T-helper 9 cell (primary cell): ENCODE measurements around the gene GXYLT2.
A peak's percentile ranks its signal among the peaks of the same experiment; 100 is the strongest.
"Not testable (repeated sequence)": the region's sequence is repeated elsewhere in the genome, so short reads cannot be mapped to it uniquely, and the experiment has no call there.

Source experiments
- DNase-seq: peaks from one replicate; pipeline ENCODE4 v3.0.0-alpha.2; 2020

GXYLT2 gene

GRCh38 chr3:72977060-72977808 is 89.4 kb downstream of the GXYLT2 start:
- DNase-seq: no peak

GRCh38 chr3:72982609-72983366 is 94.9 kb downstream of the GXYLT2 start:
- DNase-seq: no peak

- DNase-seq: no peak
These were observed 97.7 kb downstream of the GXYLT2 start for GRCh38 chr3:72985576-72985975.

- DNase-seq: no peak
These were observed 103.0 kb downstream of the GXYLT2 start for GRCh38 chr3:72990701-72991395.

- no peak for DNase-seq
These were observed 103.7 kb downstream of the GXYLT2 start for GRCh38 chr3:72991522-72991921.

GRCh38 chr3:72993391-72993790 is 105.5 kb downstream of the GXYLT2 start:
- DNase-seq: no peak

- no peak for DNase-seq
These were observed 107.5 kb downstream of the GXYLT2 start for GRCh38 chr3:72995337-72995736.

- DNase-seq: peak; percentile 4
These were observed 108.3 kb downstream of the GXYLT2 start for GRCh38 chr3:72996121-72996472.

- peak; percentile 86 for DNase-seq
These were observed 108.9 kb downstream of the GXYLT2 start, which contains the start of gene PPP4R2 for GRCh38 chr3:72996473-72997333. TSS of gene PPP4R2 (plus strand) at chr3:72996811. CDS start at chr3:72997038, 227 bp downstream.

GRCh38 chr3:72997421-72997961 is 109.6 kb downstream of the GXYLT2 start:
- DNase-seq: no peak

- DNase-seq: no peak
These were observed 110.6 kb downstream of the GXYLT2 start for GRCh38 chr3:72998466-72998865.

- no peak for DNase-seq
These were observed 112.1 kb downstream of the GXYLT2 start for GRCh38 chr3:72999951-73000350.

- DNase-seq: not testable (repeated sequence)
These were observed 115.2 kb downstream of the GXYLT2 start for GRCh38 chr3:73003050-73003449.

- DNase-seq: no peak
These were observed 116.5 kb downstream of the GXYLT2 start for GRCh38 chr3:73004316-73004715.

- no peak for DNase-seq
These were observed 120.3 kb downstream of the GXYLT2 start for GRCh38 chr3:73007992-73008712.

GRCh38 chr3:73009008-73009407 is 121.2 kb downstream of the GXYLT2 start:
- DNase-seq: no peak

- no peak for DNase-seq
These were observed 121.9 kb downstream of the GXYLT2 start for GRCh38 chr3:73009750-73010149.

GRCh38 chr3:73010158-73010557 is 122.3 kb downstream of the GXYLT2 start:
- no peak for DNase-seq

- DNase-seq: no peak
These were observed 130.5 kb downstream of the GXYLT2 start for GRCh38 chr3:73018298-73018697.

GRCh38 chr3:73018790-73019441 is 131.1 kb downstream of the GXYLT2 start:
- no peak for DNase-seq

- DNase-seq: no peak
These were observed 133.5 kb downstream of the GXYLT2 start for GRCh38 chr3:73021301-73021835.
